ENCODE data around the gene SQSTM1. TPM values are rescaled to one million over a fixed set of nuclear protein-coding genes. Genes with fewer than 3 reads are reported as not detected.

Gene SQSTM1
- total and polyA plus RNA-seq, 2 donors (not counting 1 experiment from before 2014, with no cell fraction given) = 212 to 1,894 TPM

GRCh38 chr5:179779826-179780225 is 40.9 kb upstream of the SQSTM1 start:
- Histone ChIP-seq H3K4me3 (replicated peaks in 1 of 4; ENCODE audit: control extremely low read depth in 1 of 4, insufficient read depth in 1 of 4, low read depth in 3 of 4, low read length in 4 of 4) (no peak overlapping the region), H3K36me3 (ENCODE audit: control insufficient read depth, insufficient read depth, low read length) (peaks cover 5% of the 10 kb centered on the region), H3K27ac (ENCODE audit: insufficient read depth, low read length) (no peak overlapping the region), H3K9me3 (ENCODE audit: control insufficient read depth, insufficient read depth, low read depth, low read length) (no peaks in the 10 kb centered on the region), H3K4me1 (ENCODE audit: control insufficient read depth, extremely low read depth, insufficient read depth, low read length) (no peaks in the 10 kb centered on the region), H2AFZ (ENCODE audit: low read length) (no peak overlapping the region), H4K20me1 (ENCODE audit: control insufficient read depth, extremely low read depth, insufficient read depth, low read length) (no peaks in the 10 kb centered on the region), H3K27me3 (ENCODE audit: control insufficient read depth, insufficient read depth, low read length) (no peaks in the 10 kb centered on the region), H3K9ac (ENCODE audit: insufficient read depth, low read length) (no peak overlapping the region), H3K4me2 (ENCODE audit: extremely low read depth, insufficient read depth, low read length) (no peak overlapping the region), H3K79me2 (ENCODE audit: control insufficient read depth, insufficient read depth, low read length) (no peaks in the 10 kb centered on the region)
- TF ChIP-seq CTCF (conservative IDR thresholded peaks at IDR 0.05 in 1 of 2, IDR thresholded peaks at IDR 0.05 in 1 of 2; ENCODE audit: low read depth in 1 of 2, low read length in 2 of 2) (no peak), EZH2 (IDR thresholded peaks at IDR 0.05; ENCODE audit: low read length, missing control alignments) (no peak)
- no peak for DNase-seq (ENCODE audit: low read depth in 2 of 2)

- Histone ChIP-seq H4K20me1 (ENCODE audit: control insufficient read depth, extremely low read depth, insufficient read depth, low read length) (no peaks in the 10 kb centered on the region), H3K27ac (ENCODE audit: insufficient read depth, low read length) (no peak overlapping the region), H3K9me3 (ENCODE audit: control insufficient read depth, insufficient read depth, low read depth, low read length) (no peaks in the 10 kb centered on the region), H3K79me2 (ENCODE audit: control insufficient read depth, insufficient read depth, low read length) (no peaks in the 10 kb centered on the region), H3K27me3 (ENCODE audit: control insufficient read depth, insufficient read depth, low read length) (no peaks in the 10 kb centered on the region), H3K36me3 (ENCODE audit: control insufficient read depth, insufficient read depth, low read length) (peaks cover 5% of the 10 kb centered on the region), H3K4me1 (ENCODE audit: control insufficient read depth, extremely low read depth, insufficient read depth, low read length) (no peaks in the 10 kb centered on the region), H2AFZ (ENCODE audit: low read length) (no peak overlapping the region), H3K4me3 (replicated peaks in 1 of 4; ENCODE audit: control extremely low read depth in 1 of 4, insufficient read depth in 1 of 4, low read depth in 3 of 4, low read length in 4 of 4) (no peak overlapping the region), H3K9ac (ENCODE audit: insufficient read depth, low read length) (no peak overlapping the region), H3K4me2 (ENCODE audit: extremely low read depth, insufficient read depth, low read length) (no peak overlapping the region)
- DNase-seq (ENCODE audit: low read depth in 2 of 2) = peak in 1 of 2 donors; percentile 27
- no peak for TF ChIP-seq EZH2 (IDR thresholded peaks at IDR 0.05; ENCODE audit: low read length, missing control alignments)
- TF ChIP-seq CTCF (conservative IDR thresholded peaks at IDR 0.05 in 1 of 2, IDR thresholded peaks at IDR 0.05 in 1 of 2; ENCODE audit: low read depth in 1 of 2, low read length in 2 of 2) = no peak
Measured at GRCh38 chr5:179780362-179780761, 40.3 kb upstream of the SQSTM1 start.

GRCh38 chr5:179781846-179782245 is 38.9 kb upstream of the SQSTM1 start:
- Histone ChIP-seq H3K4me3 (replicated peaks in 1 of 4; ENCODE audit: control extremely low read depth in 1 of 4, insufficient read depth in 1 of 4, low read depth in 3 of 4, low read length in 4 of 4) (no peak overlapping the region), H3K36me3 (ENCODE audit: control insufficient read depth, insufficient read depth, low read length) (peaks cover 3% of the 10 kb centered on the region), H3K9me3 (ENCODE audit: control insufficient read depth, insufficient read depth, low read depth, low read length) (no peaks in the 10 kb centered on the region), H4K20me1 (ENCODE audit: control insufficient read depth, extremely low read depth, insufficient read depth, low read length) (no peaks in the 10 kb centered on the region), H3K79me2 (ENCODE audit: control insufficient read depth, insufficient read depth, low read length) (no peaks in the 10 kb centered on the region), H2AFZ (ENCODE audit: low read length) (no peak overlapping the region), H3K9ac (ENCODE audit: insufficient read depth, low read length) (no peak overlapping the region), H3K4me2 (ENCODE audit: extremely low read depth, insufficient read depth, low read length) (no peak overlapping the region), H3K27ac (ENCODE audit: insufficient read depth, low read length) (no peak overlapping the region), H3K27me3 (ENCODE audit: control insufficient read depth, insufficient read depth, low read length) (no peaks in the 10 kb centered on the region), H3K4me1 (ENCODE audit: control insufficient read depth, extremely low read depth, insufficient read depth, low read length) (no peaks in the 10 kb centered on the region)
- TF ChIP-seq EZH2 (IDR thresholded peaks at IDR 0.05; ENCODE audit: low read length, missing control alignments) (no peak), CTCF (conservative IDR thresholded peaks at IDR 0.05 in 1 of 2, IDR thresholded peaks at IDR 0.05 in 1 of 2; ENCODE audit: low read depth in 1 of 2, low read length in 2 of 2) (no peak)
- DNase-seq (ENCODE audit: low read depth in 2 of 2) = no peak

Data from fibroblast of lung (primary cell).